ENCODE measurements around the gene IL11RA.

IL11RA gene

DNA sequence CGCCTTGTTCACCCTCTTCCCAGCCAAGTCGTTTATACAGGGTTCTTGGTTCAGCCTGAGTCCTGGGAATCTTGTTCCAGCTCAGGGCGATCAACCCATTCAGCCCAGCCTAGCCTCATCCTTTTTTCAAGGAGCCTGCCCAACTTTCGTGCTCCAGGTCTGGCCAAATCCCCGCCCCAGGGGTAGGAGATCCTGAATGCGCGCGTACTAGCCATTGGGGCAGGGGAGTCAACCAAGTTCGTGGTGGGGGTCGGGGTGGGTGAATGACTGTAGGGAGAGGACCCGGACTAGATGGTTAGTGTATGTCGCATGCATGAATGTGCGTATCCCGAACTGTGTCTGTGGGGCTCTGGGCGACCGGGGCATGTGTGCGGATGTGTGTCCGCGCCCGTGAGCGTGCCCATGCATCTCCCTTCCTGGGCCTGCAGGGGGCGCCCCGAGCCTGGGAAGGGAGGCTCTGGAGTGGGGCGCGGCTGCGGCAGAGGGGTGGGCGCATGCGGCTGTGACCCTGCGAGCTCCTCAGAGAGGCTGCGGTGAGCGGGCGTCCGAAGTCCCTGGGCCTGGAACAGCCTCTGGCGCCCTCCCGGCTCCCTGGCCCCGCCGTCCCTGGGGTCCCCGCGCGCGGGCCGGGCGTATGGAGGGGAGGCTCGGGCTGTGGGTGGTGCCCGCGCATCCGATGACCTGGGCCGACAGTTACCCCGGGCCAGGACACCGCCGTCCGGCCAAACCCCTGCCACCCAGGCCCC is 49.2 kb downstream of the IL11RA start:
- TF ChIP-seq, protein P1, sequence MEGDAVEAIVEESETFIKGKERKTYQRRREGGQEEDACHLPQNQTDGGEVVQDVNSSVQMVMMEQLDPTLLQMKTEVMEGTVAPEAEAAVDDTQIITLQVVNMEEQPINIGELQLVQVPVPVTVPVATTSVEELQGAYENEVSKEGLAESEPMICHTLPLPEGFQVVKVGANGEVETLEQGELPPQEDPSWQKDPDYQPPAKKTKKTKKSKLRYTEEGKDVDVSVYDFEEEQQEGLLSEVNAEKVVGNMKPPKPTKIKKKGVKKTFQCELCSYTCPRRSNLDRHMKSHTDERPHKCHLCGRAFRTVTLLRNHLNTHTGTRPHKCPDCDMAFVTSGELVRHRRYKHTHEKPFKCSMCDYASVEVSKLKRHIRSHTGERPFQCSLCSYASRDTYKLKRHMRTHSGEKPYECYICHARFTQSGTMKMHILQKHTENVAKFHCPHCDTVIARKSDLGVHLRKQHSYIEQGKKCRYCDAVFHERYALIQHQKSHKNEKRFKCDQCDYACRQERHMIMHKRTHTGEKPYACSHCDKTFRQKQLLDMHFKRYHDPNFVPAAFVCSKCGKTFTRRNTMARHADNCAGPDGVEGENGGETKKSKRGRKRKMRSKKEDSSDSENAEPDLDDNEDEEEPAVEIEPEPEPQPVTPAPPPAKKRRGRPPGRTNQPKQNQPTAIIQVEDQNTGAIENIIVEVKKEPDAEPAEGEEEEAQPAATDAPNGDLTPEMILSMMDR (IDR thresholded peaks at IDR 0.05; ENCODE audit: low read depth, low read length, missing control alignments): peak; percentile 89
- in situ Hi-C loops (cut with HindIII; ENCODE audit: low sequenced_read_pairs): no loop called here
- DNase-seq (ENCODE audit: low read depth): peak; percentile 3
- H3K4me3 ChIP-seq (ENCODE audit: low read depth, low read length): peak overlapping the region; percentile 55

DNA sequence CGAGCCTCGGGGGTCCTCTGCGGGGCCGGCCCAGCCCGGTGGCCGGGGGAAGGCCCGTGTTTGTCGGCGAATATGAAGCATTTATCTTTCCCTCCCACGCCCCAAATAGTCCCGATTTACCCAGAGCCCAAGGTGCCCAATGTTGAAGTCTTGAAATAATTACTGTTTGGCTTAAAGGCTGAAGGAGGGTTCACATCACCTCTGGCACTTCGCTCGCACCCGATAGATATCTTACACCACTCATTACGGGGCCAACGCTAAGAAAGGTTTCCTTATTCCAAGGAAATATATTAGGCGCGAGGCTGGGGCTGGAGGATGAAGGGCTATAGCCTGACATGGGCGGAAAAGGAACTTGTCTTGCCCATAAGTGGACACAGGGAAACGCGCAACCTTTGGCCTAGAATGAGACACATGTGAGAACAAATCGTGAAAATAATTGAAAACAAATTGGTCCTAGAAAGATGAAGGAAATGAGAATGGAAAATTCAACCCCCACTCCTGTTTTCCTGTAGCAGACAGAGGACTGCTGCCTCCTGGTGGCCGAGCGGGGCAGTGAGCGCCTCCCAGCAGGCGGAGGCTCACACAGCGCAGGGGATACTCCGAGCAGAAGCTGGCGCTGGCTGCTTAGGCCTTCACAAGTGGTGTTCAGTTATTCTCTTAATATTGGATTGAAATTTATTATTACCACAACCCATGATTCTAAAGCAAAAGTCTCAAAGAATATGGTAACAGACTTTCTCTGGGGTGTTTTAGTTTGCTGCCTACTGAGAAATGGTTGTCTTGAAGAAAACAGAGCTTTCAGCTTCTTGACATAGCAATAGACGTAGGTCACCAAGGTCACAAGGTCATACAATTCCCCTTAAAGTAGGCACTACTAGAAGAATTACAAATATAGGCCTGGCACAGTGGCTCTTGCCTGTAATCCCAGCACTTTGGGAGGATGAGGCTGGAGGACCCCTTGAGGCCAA is 50.1 kb downstream of the IL11RA start:
- peak; percentile 68 for DNase-seq (ENCODE audit: low read depth)
- peak overlapping the region; percentile 55 for H3K4me3 ChIP-seq (ENCODE audit: low read depth, low read length)
- in situ Hi-C loops (cut with HindIII; ENCODE audit: low sequenced_read_pairs): no loop called here
- TF ChIP-seq, protein P1 (IDR thresholded peaks at IDR 0.05; ENCODE audit: low read depth, low read length, missing control alignments): peak; percentile 99

DNA sequence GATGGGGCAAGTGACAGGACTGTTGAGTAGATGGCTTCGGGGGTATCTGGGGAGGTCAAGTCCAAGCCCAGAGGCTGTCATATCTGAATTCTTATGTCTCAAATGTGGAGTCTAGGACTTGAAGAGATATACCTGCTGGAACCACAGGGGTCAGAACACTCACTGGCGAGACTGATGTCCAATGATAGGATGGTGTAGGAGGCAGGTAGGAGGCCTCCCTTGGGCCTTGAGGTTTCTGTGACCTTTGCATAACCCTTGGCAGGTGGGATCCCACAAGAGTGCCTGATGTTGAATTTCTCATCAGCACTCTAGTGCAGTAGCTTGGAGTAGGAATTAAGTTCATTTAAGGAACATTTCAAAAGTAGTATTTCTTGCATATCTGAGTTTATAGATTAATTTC is 55.1 kb downstream of the IL11RA start:
- in situ Hi-C loops (cut with HindIII; ENCODE audit: low sequenced_read_pairs): no loop called here
- DNase-seq (ENCODE audit: low read depth): no peak
- H3K4me3 ChIP-seq (ENCODE audit: low read depth, low read length): no peak overlapping the region
- TF ChIP-seq, protein P1 (IDR thresholded peaks at IDR 0.05; ENCODE audit: low read depth, low read length, missing control alignments): no peak

DNA sequence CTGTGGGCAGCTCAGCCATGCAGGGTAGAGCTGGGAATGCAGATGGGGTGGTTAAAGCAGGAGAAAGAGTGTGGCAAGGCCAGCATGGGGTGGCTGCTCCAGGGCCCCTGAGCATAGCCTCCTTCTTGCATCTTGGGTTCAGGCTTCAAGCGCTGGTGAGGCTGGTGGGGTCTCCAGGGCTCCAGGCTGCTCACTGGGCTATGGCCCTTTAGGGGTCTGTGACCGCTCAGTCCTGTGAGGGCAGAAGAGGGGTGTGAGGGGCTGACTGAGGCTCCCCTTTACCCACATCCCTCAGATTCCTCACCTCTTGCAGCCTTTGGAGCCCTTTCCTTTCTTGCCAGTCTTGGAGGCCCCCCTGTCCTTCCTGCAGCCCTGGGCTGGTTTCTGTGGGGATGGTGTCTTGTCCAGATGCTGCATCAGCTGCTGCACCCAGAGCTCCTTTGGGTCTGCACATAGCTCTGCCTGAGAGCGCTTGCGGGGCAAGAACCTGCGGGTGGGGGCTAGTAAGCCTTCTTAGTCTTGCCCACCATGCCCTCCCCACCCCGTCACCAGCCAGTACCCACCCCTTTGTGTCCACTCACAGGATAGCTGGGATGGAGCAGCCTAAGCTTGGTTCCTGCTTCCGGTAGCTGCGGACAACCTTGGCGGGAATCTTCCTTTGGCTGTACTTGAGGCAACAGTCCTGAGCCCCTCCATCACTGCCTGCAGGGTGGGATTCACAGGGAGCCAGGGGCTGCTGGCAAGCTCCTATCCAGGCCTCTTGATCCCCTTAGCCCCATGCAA is 57.4 kb downstream of the IL11RA start:
- TF ChIP-seq, protein P1 (IDR thresholded peaks at IDR 0.05; ENCODE audit: low read depth, low read length, missing control alignments): no peak
- no peak overlapping the region for H3K4me3 ChIP-seq (ENCODE audit: low read depth, low read length)
- in situ Hi-C loops (cut with HindIII; ENCODE audit: low sequenced_read_pairs): no loop called here
- no peak for DNase-seq (ENCODE audit: low read depth)

DNA sequence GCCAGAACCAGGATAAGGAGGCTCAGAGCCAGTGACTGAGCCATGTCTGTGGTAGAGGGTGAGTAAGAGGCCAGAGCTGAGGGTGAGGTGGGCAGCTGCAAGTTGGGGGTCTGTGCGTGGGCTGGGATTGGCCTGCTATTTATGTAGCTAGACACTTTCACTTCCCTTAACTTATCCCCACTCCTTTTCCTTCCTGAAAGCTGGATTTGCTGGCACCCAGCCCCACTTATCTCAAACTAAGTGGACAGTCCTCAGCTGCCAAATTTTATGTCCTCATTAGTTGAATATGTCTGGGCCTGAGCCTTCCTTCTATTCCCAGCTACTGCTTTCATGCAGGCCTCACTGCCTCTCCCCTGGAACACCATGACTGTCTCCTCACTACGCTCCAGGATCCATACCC is 58.0 kb downstream of the IL11RA start, which contains the start of gene CCL21:
Gene CCL21, minus strand, starts transcription at position 114 of the 400 bp plus-strand sequence. Its CDS starts 70 bp downstream, at position 44.
- TF ChIP-seq, protein P1 (IDR thresholded peaks at IDR 0.05; ENCODE audit: low read depth, low read length, missing control alignments): no peak
- no peak for DNase-seq (ENCODE audit: low read depth)
- in situ Hi-C loops (cut with HindIII; ENCODE audit: low sequenced_read_pairs): no loop called here
- no peak within 1 kb of the TSS for H3K4me3 ChIP-seq (ENCODE audit: low read depth, low read length)

Measured in astrocyte of the cerebellum (primary cell).